H1 (cell line): ENCODE measurements around the gene NPC2. TPM values are rescaled to one million over a fixed set of nuclear protein-coding genes. Genes with fewer than 3 reads are reported as not detected.
A peak's percentile ranks its signal among the peaks of the same experiment; 100 is the strongest.

Source experiments
- CTCF ChIA-PET: fragments of 300-600 bp; sonication (Branson Sonifier 250); formaldehyde crosslinking; loops from one replicate; lab custom pipeline; 2021; ENCODE audit not compliant: partially characterized antibody; lab: Charles Lee
- POLR2A ChIA-PET: fragments of 300-600 bp; sonication (Branson Sonifier 250); formaldehyde crosslinking; loops from one replicate; lab custom pipeline; 2021; ENCODE audit warnings: inconsistent platforms; ENCODE audit not compliant: partially characterized antibody; lab: Charles Lee
- DNase-seq, 2 experiments: peaks; one replicate each; pipeline versions ENCODE4 v3.0.0 to v3.0.0-alpha.2; 2010 to 2022; ENCODE audit warnings: low spot score in 2 of 2, low read depth in 1 of 2, mixed read lengths in 1 of 2
- FAIRE-seq: peaks from 2 replicates; lab custom pipeline; 2011; peaks lifted over from hg19 to GRCh38; lab: Jason Lieb, UNC
- H2AFZ ChIP-seq: 2 replicates; pipeline ENCODE4 v1.8.1; 2012; ENCODE audit warnings: low read length, inconsistent platforms
- H2AK5ac ChIP-seq: 2 replicates; pipeline ENCODE4 v1.6.1; 2013; ENCODE audit warnings: low read depth, low read length
- H2BK120ac ChIP-seq: replicated peaks from 2 replicates; pipeline ENCODE3; 2013; ENCODE audit warnings: low read depth, low read length, inconsistent platforms
- H2BK12ac ChIP-seq: 2 replicates; pipeline ENCODE4 v1.6.1; 2013; ENCODE audit warnings: low read depth, low read length
- H2BK15ac ChIP-seq: 2 replicates; pipeline ENCODE4 v1.6.1; 2013; ENCODE audit warnings: low read length
- H2BK20ac ChIP-seq: 2 replicates; pipeline ENCODE4 v1.6.1; 2013; ENCODE audit warnings: low read length
- H2BK5ac ChIP-seq: 2 replicates; pipeline ENCODE4 v1.6.1; 2013; ENCODE audit warnings: low read depth, low read length
- H3K14ac ChIP-seq: 2 replicates; pipeline ENCODE4 v1.6.1; 2013; ENCODE audit warnings: inconsistent platforms; ENCODE audit not compliant: insufficient read length
- H3K18ac ChIP-seq: 2 replicates; pipeline ENCODE4 v1.6.1; 2013; ENCODE audit warnings: low read length; ENCODE audit errors: extremely low read depth
- H3K23ac ChIP-seq: 2 replicates; pipeline ENCODE4 v1.6.1; 2013; ENCODE audit warnings: inconsistent platforms; ENCODE audit not compliant: insufficient read length
- H3K23me2 ChIP-seq: 2 replicates; pipeline ENCODE4 v1.6.1; 2013; ENCODE audit warnings: low read depth, low read length
- H3K27ac ChIP-seq: 2 replicates; pipeline ENCODE4 v1.6.1; 2011; ENCODE audit warnings: low read depth, low read length, inconsistent platforms
- H3K27me3 ChIP-seq, 4 experiments: replicated peaks in 1 of 4; 1 replicate in 1 of 4; 2 replicates in 3 of 4; pipeline versions ENCODE4 v1.6.1 to v1.8.1; 2011 to 2013; ENCODE audit warnings: low read length in 3 of 4, mild to moderate bottlenecking in 3 of 4, inconsistent platforms in 2 of 4, mixed read lengths in 2 of 4, moderate library complexity in 1 of 4; ENCODE audit not compliant: control insufficient read depth in 3 of 4, insufficient read depth in 3 of 4; ENCODE audit errors: extremely low read depth in 1 of 4
- H3K36me3 ChIP-seq, 4 experiments: 2 replicates each; pipeline versions ENCODE4 v1.6.1 to v1.8.1; 2011 to 2013; ENCODE audit warnings: mild to moderate bottlenecking in 4 of 4, low read length in 3 of 4, moderate library complexity in 2 of 4, control low read depth in 1 of 4, inconsistent platforms in 1 of 4; ENCODE audit not compliant: insufficient read depth in 4 of 4, control insufficient read depth in 2 of 4
- H3K4ac ChIP-seq: replicated peaks from 2 replicates; pipeline ENCODE3; 2013; ENCODE audit warnings: low read length, low read depth, mixed read lengths, inconsistent platforms; ENCODE audit not compliant: insufficient read length
- H3K4me1 ChIP-seq, 4 experiments: replicated peaks in 1 of 4; 1 replicate in 1 of 4; 2 replicates in 3 of 4; pipeline versions ENCODE4 v1.6.1 to v1.8.1; 2011 to 2013; ENCODE audit warnings: low read length in 3 of 4, inconsistent platforms in 2 of 4, mixed read lengths in 1 of 4; ENCODE audit not compliant: insufficient read depth in 4 of 4, control insufficient read depth in 3 of 4
- H3K4me2 ChIP-seq, 2 experiments: 2 replicates each; pipeline versions ENCODE4 v1.6.1 to v1.8.1; 2011 to 2013; ENCODE audit warnings: low read depth in 2 of 2, low read length in 2 of 2, control low read depth in 1 of 2, inconsistent platforms in 1 of 2, mild to moderate bottlenecking in 1 of 2; ENCODE audit not compliant: insufficient read depth in 1 of 2
- H3K4me3 ChIP-seq, 4 experiments: fragments of 200-600, 300-600 bp in 1 of 4; sonication (generic), shearing (Covaris generic), sonication (Bioruptor Twin) in 1 of 4; 2 replicates each; pipeline versions ENCODE4 v1.5.1 to v1.8.1; 2011 to 2016; ENCODE audit warnings: low read length in 4 of 4, low read depth in 3 of 4, control low read depth in 2 of 4, inconsistent platforms in 2 of 4, mild to moderate bottlenecking in 2 of 4, mixed read lengths in 1 of 4, moderate library complexity in 1 of 4; ENCODE audit not compliant: insufficient read depth in 2 of 4; ENCODE audit errors: extremely low read depth in 1 of 4
- H3K56ac ChIP-seq: replicated peaks from 2 replicates; pipeline ENCODE3; 2013; ENCODE audit warnings: low read depth, mild to moderate bottlenecking, mixed read lengths, low read length, inconsistent platforms; ENCODE audit not compliant: insufficient read length
- H3K79me1 ChIP-seq: 2 replicates; pipeline ENCODE4 v1.6.1; 2013; ENCODE audit warnings: low read depth, low read length, control low read depth
- H3K79me2 ChIP-seq, 2 experiments: 2 replicates each; pipeline versions ENCODE4 v1.6.1 to v1.8.1; 2012 to 2013; ENCODE audit warnings: low read length in 2 of 2, mild to moderate bottlenecking in 2 of 2, inconsistent platforms in 1 of 2; ENCODE audit not compliant: insufficient read depth in 2 of 2, control insufficient read depth in 1 of 2
- H3K9ac ChIP-seq, 4 experiments: replicated peaks in 1 of 4; 1 replicate in 1 of 4; 2 replicates in 3 of 4; pipeline versions ENCODE4 v1.6.1 to v1.8.1; 2011 to 2013; ENCODE audit warnings: low read depth in 3 of 4, low read length in 3 of 4, control low read depth in 2 of 4, mild to moderate bottlenecking in 2 of 4, moderate library complexity in 2 of 4, inconsistent platforms in 1 of 4; ENCODE audit errors: extremely low read depth in 1 of 4
- H3K9me3 ChIP-seq, 2 experiments: 2 replicates each; pipeline versions ENCODE4 v1.6.1 to v1.8.1; 2012 to 2013; ENCODE audit warnings: mild to moderate bottlenecking in 2 of 2, moderate library complexity in 2 of 2, control low read depth in 1 of 2, inconsistent platforms in 1 of 2, low read depth in 1 of 2, low read length in 1 of 2, mixed read lengths in 1 of 2; ENCODE audit not compliant: insufficient read depth in 2 of 2
- H4K20me1 ChIP-seq, 2 experiments: replicated peaks in 1 of 2; 2 replicates each; pipeline versions ENCODE3 to v1.8.1; 2011 to 2013; ENCODE audit warnings: inconsistent platforms in 2 of 2, low read length in 2 of 2, mild to moderate bottlenecking in 1 of 2; ENCODE audit not compliant: insufficient read depth in 2 of 2, control insufficient read depth in 1 of 2
- H4K5ac ChIP-seq: 2 replicates; pipeline ENCODE4 v1.6.1; 2013; ENCODE audit warnings: low read length, low read depth, mixed read lengths, inconsistent platforms; ENCODE audit not compliant: insufficient read length
- H4K8ac ChIP-seq: 2 replicates; pipeline ENCODE4 v1.8.0; 2013; ENCODE audit warnings: mild to moderate bottlenecking, moderate library complexity, low read length, inconsistent platforms; ENCODE audit not compliant: insufficient read depth; ENCODE audit errors: extremely low read depth
- H4K91ac ChIP-seq: replicated peaks from 2 replicates; pipeline ENCODE3; 2013; ENCODE audit warnings: low read length, mixed read lengths, inconsistent platforms; ENCODE audit not compliant: insufficient read length
- BCL11A ChIP-seq, 2 experiments: IDR thresholded peaks; one replicate each; pipeline ENCODE4 v1.6.1; 2011; ENCODE audit warnings: low read depth in 2 of 2, low read length in 2 of 2, mild to moderate bottlenecking in 2 of 2
- CTBP2 ChIP-seq: IDR thresholded peaks from 2 replicates; pipeline ENCODE4 v1.7.0; 2011; ENCODE audit warnings: borderline replicate concordance, mild to moderate bottlenecking, moderate library complexity, mixed read lengths, low read length; ENCODE audit not compliant: insufficient read depth, insufficient read length
- EGR1 ChIP-seq: IDR thresholded peaks from 2 replicates; pipeline ENCODE4 v1.6.1; 2011; ENCODE audit warnings: low read depth, low read length, borderline replicate concordance
- EP300 ChIP-seq, 2 experiments: IDR thresholded peaks; 1 replicate in 1 of 2; 2 replicates in 1 of 2; pipeline ENCODE4 v1.6.1; 2011 to 2012; ENCODE audit warnings: low read depth in 2 of 2, low read length in 2 of 2, mild to moderate bottlenecking in 2 of 2, borderline replicate concordance in 1 of 2, inconsistent platforms in 1 of 2, moderate library complexity in 1 of 2
- JUN ChIP-seq: IDR thresholded peaks from 2 replicates; pipeline ENCODE4 v1.6.1; 2011; ENCODE audit warnings: low read depth, mild to moderate bottlenecking, improper control_type of control experiment, low read length
- RAD21 ChIP-seq, 2 experiments: IDR thresholded peaks in 1 of 2; conservative IDR thresholded peaks in 1 of 2; 2 replicates each; pipeline ENCODE4 v1.6.1; 2011; ENCODE audit warnings: low read depth in 2 of 2, low read length in 2 of 2, improper control_type of control experiment in 1 of 2, inconsistent platforms in 1 of 2, mild to moderate bottlenecking in 1 of 2, moderate library complexity in 1 of 2
- RXRA ChIP-seq: IDR thresholded peaks from 2 replicates; pipeline ENCODE4 v1.6.1; 2011; ENCODE audit warnings: low read depth, mild to moderate bottlenecking, low read length, moderate library complexity; ENCODE audit not compliant: insufficient read depth
- SIRT6 ChIP-seq: IDR thresholded peaks from one replicate; pipeline ENCODE4 v1.7.1; 2012; ENCODE audit warnings: low read length, inconsistent platforms
- SP4 ChIP-seq: IDR thresholded peaks from 2 replicates; pipeline ENCODE4 v1.6.1; 2012; ENCODE audit warnings: low read length, inconsistent platforms
- SUZ12 ChIP-seq: fragments of 200-600 bp; sonication (generic); IDR thresholded peaks from 2 replicates; pipeline ENCODE4 v1.6.1; 2012; ENCODE audit warnings: mild to moderate bottlenecking, inconsistent platforms, low read length, moderate library complexity, mixed read lengths
- TAF7 ChIP-seq: optimal IDR thresholded peaks from 2 replicates; pipeline ENCODE3; 2011; ENCODE audit warnings: low read depth, mild to moderate bottlenecking, inconsistent platforms, low read length, moderate library complexity, borderline replicate concordance
- WGBS, 2 experiments: shearing (Covaris generic) in 1 of 2; methylation state at CpG; one replicate each; pipeline versions ENCODE4 v1.1.6 to v1.1.7; 2013 to 2015; ENCODE audit warnings: low lambda C conversion rate in 2 of 2, mixed read lengths in 2 of 2, inconsistent platforms in 1 of 2, low coverage in 1 of 2, missing lambda C conversion rate in 1 of 2; ENCODE audit not compliant: insufficient replicate concordance in 2 of 2, insufficient coverage in 1 of 2, insufficient read length in 1 of 2; ENCODE audit errors: extremely low coverage in 1 of 2, missing lambda C conversion rate in 1 of 2; 5-methylcytosine and 5-hydroxymethylcytosine counted together
- polyA plus RNA-seq, 7 experiments: library from polyadenylated mRNA; depleted of rRNA in 3 of 7; stranded (reverse) in 5 of 7; unstranded in 2 of 7; fragments of >200 nt in 5 of 7; fragments of 200-250 nt in 2 of 7; gene quantifications; 1 replicate in 5 of 7; 2 replicates in 1 of 7; 4 replicates in 1 of 7; pipeline versions ENCODE4 v1.2.1 to v1.2.3, GENCODE V29; 2011 to 2013; ENCODE audit warnings: missing spikeins in 2 of 7, mixed read lengths in 2 of 7
- total RNA-seq: library from RNA; stranded (reverse); fragmentation: NEBNext Ultra II Directional; extraction: Animal tissue kit (Norgen Biotek cat#: 25700); gene quantifications from 2 replicates; pipeline ENCODE4 v1.2.1, GENCODE V29; 2021

NPC2 gene
- total and polyA plus RNA-seq, 2 of the 8 experiments (the other 6 are each of a cell fraction or from before 2014, with no cell fraction given): 178 to 258 TPM

DNA sequence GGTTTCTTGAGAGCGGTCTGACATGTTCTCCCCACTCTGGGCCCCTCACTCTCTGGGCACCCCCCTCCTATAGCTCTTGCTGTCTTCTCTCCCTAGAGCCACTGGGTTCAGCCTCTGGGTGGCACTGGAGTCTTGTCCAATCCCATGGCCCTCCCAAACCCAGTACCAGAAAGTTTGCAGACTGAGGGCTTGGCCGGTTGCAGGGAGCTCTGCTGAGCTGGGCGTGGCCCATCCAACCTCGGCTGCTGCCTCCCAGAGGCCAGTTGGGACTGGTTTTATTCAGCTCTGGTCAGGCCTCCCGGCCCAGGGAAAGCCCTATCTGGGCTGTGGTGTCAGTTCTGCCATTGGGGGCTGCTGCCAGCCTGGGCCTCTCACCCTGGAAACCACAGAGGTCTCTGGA, 38.4 kb upstream of the NPC2 start:
- WGBS, 2 experiments: 47% methylated on average over 5 of the region's 5 CpGs; no CpG with 5 or more reads in 1 of the 2 experiments
- Histone ChIP-seq H3K4ac (no peak overlapping the region), H3K27ac (no peak overlapping the region), H3K18ac (no peak overlapping the region), H3K36me3 (no peaks in the 10 kb centered on the region), H3K9ac (no peak overlapping the region), H2BK15ac (no peak overlapping the region), H3K79me2 (no peaks in the 10 kb centered on the region), H2AFZ (peak overlapping the region; percentile 37; the same call in 1 of the 2 replicates), H2BK20ac (no peak overlapping the region), H4K8ac (no peak overlapping the region), H2BK120ac (no peak overlapping the region), H3K56ac (no peak overlapping the region), H3K14ac (no peak overlapping the region), H2AK5ac (no peak overlapping the region), H2BK5ac (0 out of 2 replicates have a peak overlapping the region, but pooled peaks have one; percentile 7), H3K4me2 (no peak overlapping the region), H3K27me3 (no peaks in the 10 kb centered on the region), H3K4me1 (no peaks in the 10 kb centered on the region; a peak in 2 of 7 replicates), H4K91ac (no peak overlapping the region), H3K23me2 (no peaks in the 10 kb centered on the region), H3K23ac (no peak overlapping the region), H3K4me3 (no peak overlapping the region), H3K79me1 (no peaks in the 10 kb centered on the region), H3K9me3 (no peaks in the 10 kb centered on the region), H4K20me1 (no peaks in the 10 kb centered on the region), H2BK12ac (no peak overlapping the region), H4K5ac (no peak overlapping the region)
- FAIRE-seq (peak; percentile 73), DNase-seq (peak; percentile 23 to 72)
- CTCF ChIA-PET: interaction anchor here (0.9 to 8.3 kb wide), 18 partner anchors 9 to 87 kb away, joined by 3 to 49 read pairs (median 5); partner anchors contain the start of gene LTBP2
- POLR2A ChIA-PET: interaction anchor here (0.9 to 1.3 kb wide), 3 partner anchors 10 to 35 kb away, joined by 3 read pairs; no protein-coding TSS in a partner anchor
- TF ChIP-seq JUN (peak; percentile 59; the same call in 1 of the 2 replicates), SP4 (no peak), EGR1 (no peak), EP300 (IDR thresholded peaks at IDR 0.05; ENCODE audit: borderline replicate concordance in 1 of 2, low read depth in 2 of 2, low read length in 2 of 2) (no peak), TAF7 (peak; percentile 60), BCL11A (IDR thresholded peaks at IDR 0.05; ENCODE audit: low read depth in 2 of 2, low read length in 2 of 2) (no peak), CTBP2 (no peak), SUZ12 (no peak), RAD21 (IDR thresholded peaks at IDR 0.05 in 1 of 2, conservative IDR thresholded peaks at IDR 0.05 in 1 of 2; ENCODE audit: low read depth in 2 of 2, low read length in 2 of 2) (peak; percentile 63 to 81), SIRT6 (no peak), RXRA (no peak)
